Measurements from ENCODE around the gene CYP11A1. TPM values are rescaled to one million over a fixed set of nuclear protein-coding genes. Genes with fewer than 3 reads are reported as not detected.

The CYP11A1 gene
- total RNA-seq, 6 donors from 2014 or later: 0.91 to 8.4 (median 1.1) TPM; not detected in 1

GRCh38 chr15:74382004-74382816, 14.8 kb upstream of the CYP11A1 start:
- peak; percentile 89 to 91 for DNase-seq
- H3K4me1 ChIP-seq: peaks cover 17 to 37% (median 30%) of the 10 kb centered on the region in 4 donors
- WGBS, 2 donors: 40 to 59% methylated on average over 9 to 13 of the region's 13 CpGs
- no peak overlapping the region for H3K27ac ChIP-seq
- no peaks in the 10 kb centered on the region for H3K9me3 ChIP-seq
- peak; percentile 82 to 96 (median 94) for TF ChIP-seq CTCF (IDR thresholded peaks at IDR 0.05)
- no peak for TF ChIP-seq POLR2AphosphoS5 (IDR thresholded peaks at IDR 0.05)
- no peak for TF ChIP-seq EP300 (IDR thresholded peaks at IDR 0.05)
- H3K36me3 ChIP-seq: no peaks in the 10 kb centered on the region
- no peaks in the 10 kb centered on the region for H3K27me3 ChIP-seq
- H3K4me3 ChIP-seq: no peak overlapping the region
- ATAC-seq (ENCODE audit: low FRiP score in 2 of 2): peak; percentile 88 to 90

GRCh38 chr15:74381481-74381880, 14.0 kb upstream of the CYP11A1 start:
- Histone ChIP-seq H3K4me1 (peaks cover 15 to 36% (median 27%) of the 10 kb centered on the region in 4 donors), H3K27me3 (no peaks in the 10 kb centered on the region), H3K36me3 (no peaks in the 10 kb centered on the region), H3K27ac (no peak overlapping the region), H3K9me3 (no peaks in the 10 kb centered on the region), H3K4me3 (no peak overlapping the region)
- 63 to 91% methylated on average over 4 to 5 of the region's 5 CpGs for WGBS, 2 donors
- TF ChIP-seq POLR2A (IDR thresholded peaks at IDR 0.05): no peak
- TF ChIP-seq POLR2AphosphoS5 (IDR thresholded peaks at IDR 0.05): no peak
- TF ChIP-seq CTCF (IDR thresholded peaks at IDR 0.05): no peak
- TF ChIP-seq EP300 (IDR thresholded peaks at IDR 0.05): no peak
- no peak for ATAC-seq (ENCODE audit: low FRiP score in 2 of 2)
- no peak for DNase-seq

- no peak for DNase-seq
- no peak for ATAC-seq (ENCODE audit: low FRiP score in 2 of 2)
- WGBS, 2 donors: 63 to 81% methylated on average over 2 of the region's 2 CpGs
- no peaks in the 10 kb centered on the region for H3K27me3 ChIP-seq
- no peak overlapping the region for H3K27ac ChIP-seq
- peaks cover 12 to 32% (median 24%) of the 10 kb centered on the region in 4 donors for H3K4me1 ChIP-seq
- TF ChIP-seq CTCF (IDR thresholded peaks at IDR 0.05): no peak
- TF ChIP-seq POLR2AphosphoS5 (IDR thresholded peaks at IDR 0.05): no peak
- no peak for TF ChIP-seq EP300 (IDR thresholded peaks at IDR 0.05)
- no peak for TF ChIP-seq POLR2A (IDR thresholded peaks at IDR 0.05)
- H3K9me3 ChIP-seq: no peaks in the 10 kb centered on the region
- H3K36me3 ChIP-seq: no peaks in the 10 kb centered on the region
- H3K4me3 ChIP-seq: no peak overlapping the region
Measured at GRCh38 chr15:74381190-74381453, 13.7 kb upstream of the CYP11A1 start.

GRCh38 chr15:74380361-74381189, 13.1 kb upstream of the CYP11A1 start:
- WGBS, 2 donors: 74 to 77% methylated on average over 12 of the region's 12 CpGs
- TF ChIP-seq CTCF (IDR thresholded peaks at IDR 0.05) (no peak), EP300 (IDR thresholded peaks at IDR 0.05) (no peak), POLR2AphosphoS5 (IDR thresholded peaks at IDR 0.05) (no peak), POLR2A (IDR thresholded peaks at IDR 0.05) (no peak)
- no peaks in the 10 kb centered on the region for H3K36me3 ChIP-seq
- no peaks in the 10 kb centered on the region for H3K27me3 ChIP-seq
- no peak for ATAC-seq (ENCODE audit: low FRiP score in 2 of 2)
- H3K4me1 ChIP-seq: peaks cover 8 to 27% (median 18%) of the 10 kb centered on the region in 4 donors
- H3K9me3 ChIP-seq: no peaks in the 10 kb centered on the region
- H3K27ac ChIP-seq: no peak overlapping the region
- no peak for DNase-seq
- H3K4me3 ChIP-seq: no peak overlapping the region

Measured in upper lobe of left lung (tissue), 6 donors.